Measurements from ENCODE around the gene PKIG. TPM values are rescaled to one million over a fixed set of nuclear protein-coding genes. Genes with fewer than 3 reads are reported as not detected.

Gene PKIG
- total RNA-seq, 1 experiment from 2014 or later = 285 TPM

DNA sequence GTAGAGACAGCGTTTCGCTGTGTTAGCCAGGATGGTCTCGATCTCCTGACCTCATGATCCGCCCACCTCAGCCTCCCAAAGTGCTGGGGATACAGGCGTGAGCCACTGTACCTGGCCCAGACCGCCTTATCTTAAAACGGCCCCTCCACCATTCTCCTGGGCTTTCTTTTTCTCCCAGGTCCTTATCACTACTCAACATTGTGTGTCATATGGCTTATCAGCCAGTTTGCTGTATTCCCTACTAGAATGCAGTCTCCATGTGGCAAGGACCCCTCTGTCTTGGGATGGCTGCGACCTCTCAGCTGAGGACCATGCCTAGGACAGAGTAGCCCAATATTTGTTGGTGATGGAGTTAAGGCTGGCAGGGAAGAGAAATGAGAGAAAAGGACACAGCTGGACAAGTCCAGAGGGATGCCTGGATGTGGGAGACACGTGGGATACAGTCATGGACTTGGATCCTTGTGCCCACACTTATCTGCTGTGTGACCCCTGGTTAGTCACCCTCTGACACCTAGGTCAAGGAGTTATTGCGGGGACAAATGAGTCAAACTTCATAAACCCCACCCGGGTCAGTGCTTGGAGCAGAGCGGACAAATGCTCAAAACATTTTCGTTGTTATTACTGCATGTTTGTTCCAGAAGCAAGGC is 45.1 kb downstream of the PKIG start:
- Histone ChIP-seq H3K9me2 (replicated peaks; ENCODE audit: insufficient read depth, low read length) (no peaks in the 10 kb centered on the region), H3K4me1 (ENCODE audit: low read length) (no peaks in the 10 kb centered on the region), H3K4me3 (ENCODE audit: low read length) (no peak overlapping the region), H4K20me1 (ENCODE audit: insufficient read depth, low read depth, low read length) (no peaks in the 10 kb centered on the region), H3K79me2 (ENCODE audit: low read length) (no peaks in the 10 kb centered on the region), H2AFZ (ENCODE audit: low read length) (no peak overlapping the region), H3K27me3 (ENCODE audit: low read length) (no peaks in the 10 kb centered on the region), H3K9ac (ENCODE audit: low read length) (no peak overlapping the region), H3K9me3 (ENCODE audit: low read length) (peaks cover 4% of the 10 kb centered on the region; the same call in 1 of the 2 replicates), H3K4me2 (ENCODE audit: low read depth, low read length, poor library complexity, severe bottlenecking) (no peak overlapping the region), H3K27ac (ENCODE audit: low read length) (no peak overlapping the region), H3K36me3 (ENCODE audit: insufficient read depth, low read length) (no peaks in the 10 kb centered on the region)
- no peak for DNase-seq

DNA sequence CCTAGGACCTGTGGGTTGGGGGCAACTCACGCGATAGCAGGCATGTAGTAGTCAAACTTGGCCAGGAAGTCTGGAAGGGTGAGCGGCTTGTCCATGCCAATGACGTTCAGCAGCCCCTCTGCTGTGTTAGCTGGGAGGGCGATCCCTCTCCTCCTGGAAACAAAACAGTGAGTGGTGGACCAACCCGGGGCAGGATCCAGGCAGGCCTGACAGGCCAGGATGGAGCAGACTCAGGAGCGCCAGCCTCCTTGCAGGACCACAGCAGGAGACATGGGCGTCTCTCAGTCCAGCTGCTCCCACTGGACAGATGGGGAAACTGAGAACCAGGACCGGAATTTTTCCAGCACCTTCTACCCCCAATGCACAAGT is 46.6 kb downstream of the PKIG start:
- Histone ChIP-seq H4K20me1 (ENCODE audit: insufficient read depth, low read depth, low read length) (no peaks in the 10 kb centered on the region), H3K4me1 (ENCODE audit: low read length) (no peaks in the 10 kb centered on the region), H3K36me3 (ENCODE audit: insufficient read depth, low read length) (no peaks in the 10 kb centered on the region), H3K27me3 (ENCODE audit: low read length) (no peaks in the 10 kb centered on the region), H3K4me3 (ENCODE audit: low read length) (no peak overlapping the region), H3K79me2 (ENCODE audit: low read length) (no peaks in the 10 kb centered on the region), H3K9me3 (ENCODE audit: low read length) (no peaks in the 10 kb centered on the region), H3K9ac (ENCODE audit: low read length) (no peak overlapping the region), H3K4me2 (ENCODE audit: low read depth, low read length, poor library complexity, severe bottlenecking) (no peak overlapping the region), H3K27ac (ENCODE audit: low read length) (no peak overlapping the region), H2AFZ (ENCODE audit: low read length) (no peak overlapping the region), H3K9me2 (replicated peaks; ENCODE audit: insufficient read depth, low read length) (no peaks in the 10 kb centered on the region)
- no peak for DNase-seq

DNA sequence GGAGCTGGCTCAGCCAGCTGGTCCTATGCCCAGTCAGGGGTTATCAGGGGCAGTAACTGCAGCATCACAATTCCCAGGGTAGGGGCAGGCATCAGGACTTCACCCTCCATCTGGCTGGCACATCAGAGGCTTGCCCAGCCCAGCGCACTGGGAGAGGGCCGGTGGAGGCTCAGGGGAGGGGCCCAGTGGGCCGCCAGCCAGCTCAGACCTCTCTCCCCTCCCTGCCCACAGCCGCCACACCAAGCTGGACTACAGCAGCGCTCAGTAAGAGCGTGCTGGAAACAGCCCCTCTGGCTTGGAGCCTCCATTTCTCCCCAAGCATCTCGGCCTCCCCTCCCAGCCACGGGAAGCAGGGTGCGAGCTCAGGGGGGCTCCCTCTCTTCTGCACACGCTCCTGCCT is 47.2 kb downstream of the PKIG start:
- Histone ChIP-seq H3K9ac (ENCODE audit: low read length) (no peak overlapping the region), H3K9me3 (ENCODE audit: low read length) (no peaks in the 10 kb centered on the region), H3K27ac (ENCODE audit: low read length) (no peak overlapping the region), H3K9me2 (replicated peaks; ENCODE audit: insufficient read depth, low read length) (no peaks in the 10 kb centered on the region), H3K27me3 (ENCODE audit: low read length) (no peaks in the 10 kb centered on the region), H2AFZ (ENCODE audit: low read length) (no peak overlapping the region), H3K4me2 (ENCODE audit: low read depth, low read length, poor library complexity, severe bottlenecking) (no peak overlapping the region), H3K4me3 (ENCODE audit: low read length) (no peak overlapping the region), H3K79me2 (ENCODE audit: low read length) (no peaks in the 10 kb centered on the region), H3K36me3 (ENCODE audit: insufficient read depth, low read length) (no peaks in the 10 kb centered on the region), H4K20me1 (ENCODE audit: insufficient read depth, low read depth, low read length) (no peaks in the 10 kb centered on the region), H3K4me1 (ENCODE audit: low read length) (no peaks in the 10 kb centered on the region)
- no peak for DNase-seq

DNA sequence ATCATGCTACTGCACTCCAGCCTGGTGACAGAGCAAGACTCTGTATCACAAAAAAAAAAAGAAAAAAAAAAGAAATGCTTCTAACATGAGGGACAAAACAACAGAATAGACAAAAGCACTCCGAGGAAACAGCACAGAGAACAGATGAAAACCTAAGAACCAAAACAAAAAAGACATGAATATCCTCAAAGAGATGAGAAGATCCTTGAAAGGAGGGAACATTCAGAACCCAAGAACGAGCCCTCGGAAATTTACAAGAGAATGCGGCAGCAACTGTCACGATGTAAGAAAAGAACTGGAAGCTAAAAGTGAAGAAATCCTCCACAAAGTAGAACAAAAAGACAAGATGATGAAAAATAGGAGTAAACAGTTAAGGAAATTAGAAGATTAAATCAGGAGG is 47.9 kb downstream of the PKIG start:
- H3K36me3 ChIP-seq (ENCODE audit: insufficient read depth, low read length) = no peaks in the 10 kb centered on the region
- H3K27me3 ChIP-seq (ENCODE audit: low read length) = no peaks in the 10 kb centered on the region
- no peak overlapping the region for H3K27ac ChIP-seq (ENCODE audit: low read length)
- no peak overlapping the region for H3K4me2 ChIP-seq (ENCODE audit: low read depth, low read length, poor library complexity, severe bottlenecking)
- no peaks in the 10 kb centered on the region for H3K9me2 ChIP-seq (replicated peaks; ENCODE audit: insufficient read depth, low read length)
- H4K20me1 ChIP-seq (ENCODE audit: insufficient read depth, low read depth, low read length) = no peaks in the 10 kb centered on the region
- DNase-seq = no peak
- H3K9me3 ChIP-seq (ENCODE audit: low read length) = no peaks in the 10 kb centered on the region
- no peak overlapping the region for H3K4me3 ChIP-seq (ENCODE audit: low read length)
- H3K79me2 ChIP-seq (ENCODE audit: low read length) = no peaks in the 10 kb centered on the region
- no peak overlapping the region for H2AFZ ChIP-seq (ENCODE audit: low read length)
- H3K4me1 ChIP-seq (ENCODE audit: low read length) = no peaks in the 10 kb centered on the region
- H3K9ac ChIP-seq (ENCODE audit: low read length) = no peak overlapping the region

DNA sequence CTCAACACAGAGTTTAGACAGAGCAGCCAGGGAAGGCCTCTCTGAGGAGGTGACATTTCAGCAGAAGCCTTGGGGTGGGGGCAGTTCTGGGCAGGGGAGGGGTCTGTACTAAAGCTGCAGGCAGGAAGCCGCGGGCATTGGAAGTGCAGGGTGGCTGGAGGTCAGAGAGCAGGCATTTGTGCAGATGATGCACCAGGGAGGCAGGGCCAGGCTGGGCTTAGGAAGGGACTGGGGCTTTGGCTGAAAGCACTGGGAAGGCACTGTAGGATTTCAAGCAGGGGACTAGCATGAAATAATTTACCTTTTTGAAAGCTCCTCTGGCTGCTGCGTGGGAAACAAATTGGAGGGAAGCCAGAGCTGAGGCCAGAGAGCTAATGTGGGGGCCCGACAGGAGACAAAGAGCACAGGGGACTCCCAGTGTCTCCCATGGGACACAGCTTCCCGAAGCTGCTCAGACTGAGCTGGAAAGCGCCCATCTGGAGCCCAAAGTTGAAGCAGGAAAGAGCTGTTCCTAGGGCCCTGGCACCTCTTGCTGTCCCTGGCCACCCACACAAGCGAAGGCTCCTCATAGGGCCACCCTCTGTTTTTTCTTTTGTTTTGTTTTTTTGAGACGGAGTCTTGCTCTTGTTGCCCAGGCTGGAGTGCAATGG is 49.8 kb downstream of the PKIG start:
- Histone ChIP-seq H2AFZ (ENCODE audit: low read length) (no peak overlapping the region), H3K9ac (ENCODE audit: low read length) (no peak overlapping the region), H3K4me1 (ENCODE audit: low read length) (no peaks in the 10 kb centered on the region), H3K36me3 (ENCODE audit: insufficient read depth, low read length) (no peaks in the 10 kb centered on the region), H4K20me1 (ENCODE audit: insufficient read depth, low read depth, low read length) (no peaks in the 10 kb centered on the region), H3K4me2 (ENCODE audit: low read depth, low read length, poor library complexity, severe bottlenecking) (no peak overlapping the region), H3K27ac (ENCODE audit: low read length) (no peak overlapping the region), H3K9me2 (replicated peaks; ENCODE audit: insufficient read depth, low read length) (no peaks in the 10 kb centered on the region), H3K9me3 (ENCODE audit: low read length) (no peaks in the 10 kb centered on the region), H3K4me3 (ENCODE audit: low read length) (no peak overlapping the region), H3K79me2 (ENCODE audit: low read length) (no peaks in the 10 kb centered on the region), H3K27me3 (ENCODE audit: low read length) (no peaks in the 10 kb centered on the region)
- DNase-seq = no peak

DNA sequence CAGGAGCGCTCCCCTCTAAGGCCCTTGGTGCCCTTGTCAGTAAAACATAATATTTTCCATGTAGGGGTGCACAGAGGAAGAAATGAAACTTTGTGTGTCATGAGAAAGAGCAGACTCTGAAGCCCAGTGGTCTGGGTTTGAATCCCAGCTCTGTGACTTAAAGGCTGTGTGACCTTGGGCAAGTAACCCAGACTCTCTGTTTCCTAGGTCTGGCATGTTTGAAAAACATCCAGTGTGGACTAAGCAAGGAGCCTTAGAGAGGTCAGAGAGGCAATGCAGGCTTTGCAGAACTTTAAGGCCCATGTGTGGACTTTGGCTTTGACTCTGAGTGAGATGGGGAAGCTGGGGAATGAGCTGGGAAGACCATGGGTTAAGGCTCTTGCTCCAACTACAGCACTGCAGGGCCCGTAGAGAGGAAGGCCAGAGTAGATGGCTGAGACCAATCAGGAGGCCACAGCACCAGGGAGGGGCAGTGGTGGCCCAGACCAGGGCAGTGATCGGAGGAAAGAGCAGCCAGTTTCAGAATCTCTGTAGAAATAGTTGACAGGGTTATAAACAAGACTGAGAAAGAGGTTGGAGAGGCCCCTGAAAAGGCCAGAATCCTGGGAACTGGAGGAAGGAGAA is 50.9 kb downstream of the PKIG start:
- H3K79me2 ChIP-seq (ENCODE audit: low read length) = no peaks in the 10 kb centered on the region
- no peak overlapping the region for H3K9ac ChIP-seq (ENCODE audit: low read length)
- H3K4me2 ChIP-seq (ENCODE audit: low read depth, low read length, poor library complexity, severe bottlenecking) = no peak overlapping the region
- H3K4me3 ChIP-seq (ENCODE audit: low read length) = no peak overlapping the region
- no peaks in the 10 kb centered on the region for H3K9me3 ChIP-seq (ENCODE audit: low read length)
- H3K36me3 ChIP-seq (ENCODE audit: insufficient read depth, low read length) = no peaks in the 10 kb centered on the region
- DNase-seq = no peak
- no peaks in the 10 kb centered on the region for H3K27me3 ChIP-seq (ENCODE audit: low read length)
- H3K4me1 ChIP-seq (ENCODE audit: low read length) = no peaks in the 10 kb centered on the region
- H3K9me2 ChIP-seq (replicated peaks; ENCODE audit: insufficient read depth, low read length) = no peaks in the 10 kb centered on the region
- no peak overlapping the region for H3K27ac ChIP-seq (ENCODE audit: low read length)
- no peak overlapping the region for H2AFZ ChIP-seq (ENCODE audit: low read length)
- no peaks in the 10 kb centered on the region for H4K20me1 ChIP-seq (ENCODE audit: insufficient read depth, low read depth, low read length)

DNA sequence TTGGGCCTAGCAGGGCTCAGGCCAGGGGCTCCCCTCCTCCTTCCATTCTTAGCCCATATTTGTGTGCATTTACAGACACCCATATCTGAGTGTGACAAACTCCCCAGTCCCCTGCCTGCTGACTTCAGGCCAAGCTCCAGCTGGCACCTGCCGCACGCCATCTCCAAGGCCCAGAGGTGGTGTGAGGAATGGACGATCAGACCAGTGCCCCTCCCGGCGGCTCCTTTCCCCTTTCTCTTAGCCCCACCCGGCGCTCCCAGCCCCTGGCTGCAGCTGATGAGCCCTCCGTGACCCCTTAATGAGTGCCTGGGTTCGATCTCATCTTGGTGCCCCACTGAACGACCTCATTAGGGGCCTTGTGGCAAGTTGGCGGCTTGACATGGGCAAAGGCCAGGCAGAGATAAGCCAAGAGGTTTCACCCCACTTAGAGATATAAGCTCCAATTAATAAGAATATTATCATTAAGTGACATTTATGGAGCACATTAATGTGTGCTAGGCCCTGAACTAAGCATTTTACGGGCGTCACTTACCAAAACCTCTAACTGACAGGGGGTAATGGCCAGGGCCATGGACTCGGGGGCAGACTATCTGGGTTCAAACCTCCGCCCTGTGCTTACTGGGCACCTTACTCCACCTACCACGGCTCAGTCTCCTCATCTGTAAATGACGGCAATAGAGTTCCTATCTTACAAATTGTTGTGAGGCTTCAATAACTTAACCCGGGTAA is 51.7 kb downstream of the PKIG start:
- H3K79me2 ChIP-seq (ENCODE audit: low read length) = no peaks in the 10 kb centered on the region
- H3K36me3 ChIP-seq (ENCODE audit: insufficient read depth, low read length) = no peaks in the 10 kb centered on the region
- no peak for DNase-seq
- no peak overlapping the region for H3K4me2 ChIP-seq (ENCODE audit: low read depth, low read length, poor library complexity, severe bottlenecking)
- no peaks in the 10 kb centered on the region for H3K27me3 ChIP-seq (ENCODE audit: low read length)
- H3K9me3 ChIP-seq (ENCODE audit: low read length) = no peaks in the 10 kb centered on the region
- no peaks in the 10 kb centered on the region for H4K20me1 ChIP-seq (ENCODE audit: insufficient read depth, low read depth, low read length)
- H3K4me3 ChIP-seq (ENCODE audit: low read length) = no peak overlapping the region
- no peak overlapping the region for H2AFZ ChIP-seq (ENCODE audit: low read length)
- H3K27ac ChIP-seq (ENCODE audit: low read length) = no peak overlapping the region
- no peaks in the 10 kb centered on the region for H3K9me2 ChIP-seq (replicated peaks; ENCODE audit: insufficient read depth, low read length)
- H3K9ac ChIP-seq (ENCODE audit: low read length) = no peak overlapping the region
- no peaks in the 10 kb centered on the region for H3K4me1 ChIP-seq (ENCODE audit: low read length)

DNA sequence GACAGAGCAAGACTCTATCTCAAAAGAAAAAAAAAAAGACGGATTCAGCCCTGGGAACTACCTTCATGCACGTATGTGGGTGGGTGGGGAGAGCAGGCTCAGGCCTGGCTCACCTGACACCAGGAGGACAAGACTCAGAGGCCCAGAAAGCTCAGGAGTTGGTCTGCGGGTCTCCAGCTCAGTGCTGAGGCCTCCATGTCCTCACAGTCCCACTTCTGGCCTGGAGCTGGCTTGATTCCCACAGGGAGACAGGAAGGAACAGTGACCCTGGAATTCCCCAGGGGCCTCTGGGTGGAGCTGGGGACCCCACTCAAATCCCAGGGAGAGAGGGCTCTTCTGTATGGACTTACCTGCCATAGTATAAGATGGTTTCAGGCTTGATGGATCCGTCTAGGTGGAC is 53.5 kb downstream of the PKIG start:
- Histone ChIP-seq H3K27ac (ENCODE audit: low read length) (no peak overlapping the region), H3K36me3 (ENCODE audit: insufficient read depth, low read length) (no peaks in the 10 kb centered on the region), H3K9ac (ENCODE audit: low read length) (no peak overlapping the region), H3K9me2 (replicated peaks; ENCODE audit: insufficient read depth, low read length) (no peaks in the 10 kb centered on the region), H2AFZ (ENCODE audit: low read length) (no peak overlapping the region), H4K20me1 (ENCODE audit: insufficient read depth, low read depth, low read length) (no peaks in the 10 kb centered on the region), H3K79me2 (ENCODE audit: low read length) (no peaks in the 10 kb centered on the region), H3K27me3 (ENCODE audit: low read length) (no peaks in the 10 kb centered on the region), H3K4me3 (ENCODE audit: low read length) (no peak overlapping the region), H3K4me1 (ENCODE audit: low read length) (no peaks in the 10 kb centered on the region), H3K4me2 (ENCODE audit: low read depth, low read length, poor library complexity, severe bottlenecking) (no peak overlapping the region), H3K9me3 (ENCODE audit: low read length) (no peaks in the 10 kb centered on the region)
- DNase-seq = no peak
